ENCODE data around the gene EFCAB11. TPM values are rescaled to one million over a fixed set of nuclear protein-coding genes. Genes with fewer than 3 reads are reported as not detected.

The EFCAB11 gene
- total RNA-seq, 1 experiment from 2014 or later, result 15.5 TPM

- TF ChIP-seq ZNF532 (CRISPR knock-in tag; IDR thresholded peaks at IDR 0.05; ENCODE audit: borderline replicate concordance) (no peak), ZNF423 (CRISPR knock-in tag; IDR thresholded peaks at IDR 0.05) (no peak)
Observed at GRCh38 chr14:89955022-89955744, 653 bp upstream of the EFCAB11 start (continued).

- TF ChIP-seq ARID4B (CRISPR knock-in tag; IDR thresholded peaks at IDR 0.05; ENCODE audit: borderline replicate concordance), result no peak
- no peak for DNase-seq (ENCODE audit: low spot score)
- Mint-ChIP-seq H3K4me1 (peaks cover 28% of the 10 kb centered on the region), H3K4me3 (peak overlapping the region; percentile 97), H3K27ac (0 out of 2 replicates have a peak overlapping the region, but pooled peaks have one; percentile 19), H3K27me3 (ENCODE audit: low read depth) (no peaks in the 10 kb centered on the region), H3K9me3 (peaks cover 3% of the 10 kb centered on the region), H3K36me3 (peaks cover 22% of the 10 kb centered on the region)
- CTCF ChIA-PET, result interaction anchor here (1.4 to 3.6 kb wide), 2 partner anchors 14 to 156 kb away, joined by 4 to 66 read pairs; no protein-coding TSS in a partner anchor
- no peak for ATAC-seq
- POLR2A ChIA-PET, result no interaction called here
Observed at GRCh38 chr14:89953602-89954001, 928 bp downstream of the EFCAB11 start.

GRCh38 chr14:89952576-89952975 lies 2.0 kb downstream of the EFCAB11 start:
- Mint-ChIP-seq H3K4me1 (peaks cover 18% of the 10 kb centered on the region), H3K36me3 (peaks cover 28% of the 10 kb centered on the region), H3K4me3 (peak overlapping the region; percentile 20; the same call in 1 of the 2 replicates), H3K27me3 (ENCODE audit: low read depth) (no peaks in the 10 kb centered on the region), H3K9me3 (peaks cover 7% of the 10 kb centered on the region), H3K27ac (peak overlapping the region; percentile 53; the same call in 1 of the 2 replicates)
- no peak for TF ChIP-seq E2F1 (CRISPR knock-in tag; IDR thresholded peaks at IDR 0.05)
- no peak for TF ChIP-seq AFF4 (CRISPR knock-in tag; IDR thresholded peaks at IDR 0.05; ENCODE audit: borderline replicate concordance)
- no peak for TF ChIP-seq NR2C2 (CRISPR knock-in tag; IDR thresholded peaks at IDR 0.05)
- no peak for TF ChIP-seq IRF2 (CRISPR knock-in tag; IDR thresholded peaks at IDR 0.05; ENCODE audit: borderline replicate concordance, low read depth)
- TF ChIP-seq SOX15 (CRISPR knock-in tag; IDR thresholded peaks at IDR 0.05), result no peak
- no peak for TF ChIP-seq CREB1 (CRISPR knock-in tag; IDR thresholded peaks at IDR 0.05)
- no peak for TF ChIP-seq NFATC4 (CRISPR knock-in tag; IDR thresholded peaks at IDR 0.05)
- TF ChIP-seq SMAD4 (CRISPR knock-in tag; IDR thresholded peaks at IDR 0.05), result no peak
- DNase-seq (ENCODE audit: low spot score), result no peak
- ATAC-seq, result no peak
- CTCF ChIA-PET, result interaction anchor here (1.3 kb wide), 1 partner anchor 13 kb away, joined by 10 read pairs; no protein-coding TSS in a partner anchor
- POLR2A ChIA-PET, result interaction anchor here (0.6 to 0.7 kb wide), 2 partner anchors 13 to 245 kb away, joined by 3 read pairs; no protein-coding TSS in a partner anchor
